Choroid plexus epithelial cell (primary cell): ENCODE data around the gene CYB5B.
"Not testable (repeated sequence)": the region's sequence is repeated elsewhere in the genome, so short reads cannot be mapped to it uniquely, and the experiment has no call there.

Experiments
- DNase-seq: peaks from one replicate; pipeline ENCODE4 v3.0.0-alpha.2; 2010; ENCODE audit warnings: low read depth
- H3K4me3 ChIP-seq: 2 replicates; pipeline ENCODE4 v1.5.1; 2011; ENCODE audit warnings: low read depth, mild to moderate bottlenecking, control low read depth, low read length, moderate library complexity
- TF ChIP-seq, protein P1 (sequence below): conservative IDR thresholded peaks from 2 replicates; pipeline ENCODE4 v1.5.1; 2011; ENCODE audit warnings: low read depth, mild to moderate bottlenecking, control low read depth, inconsistent platforms, low read length, moderate library complexity

The CYB5B gene

GRCh38 chr16:69435977-69436820 lies 11.8 kb downstream of the CYB5B start:
- no peak for DNase-seq
- TF ChIP-seq, protein P1, sequence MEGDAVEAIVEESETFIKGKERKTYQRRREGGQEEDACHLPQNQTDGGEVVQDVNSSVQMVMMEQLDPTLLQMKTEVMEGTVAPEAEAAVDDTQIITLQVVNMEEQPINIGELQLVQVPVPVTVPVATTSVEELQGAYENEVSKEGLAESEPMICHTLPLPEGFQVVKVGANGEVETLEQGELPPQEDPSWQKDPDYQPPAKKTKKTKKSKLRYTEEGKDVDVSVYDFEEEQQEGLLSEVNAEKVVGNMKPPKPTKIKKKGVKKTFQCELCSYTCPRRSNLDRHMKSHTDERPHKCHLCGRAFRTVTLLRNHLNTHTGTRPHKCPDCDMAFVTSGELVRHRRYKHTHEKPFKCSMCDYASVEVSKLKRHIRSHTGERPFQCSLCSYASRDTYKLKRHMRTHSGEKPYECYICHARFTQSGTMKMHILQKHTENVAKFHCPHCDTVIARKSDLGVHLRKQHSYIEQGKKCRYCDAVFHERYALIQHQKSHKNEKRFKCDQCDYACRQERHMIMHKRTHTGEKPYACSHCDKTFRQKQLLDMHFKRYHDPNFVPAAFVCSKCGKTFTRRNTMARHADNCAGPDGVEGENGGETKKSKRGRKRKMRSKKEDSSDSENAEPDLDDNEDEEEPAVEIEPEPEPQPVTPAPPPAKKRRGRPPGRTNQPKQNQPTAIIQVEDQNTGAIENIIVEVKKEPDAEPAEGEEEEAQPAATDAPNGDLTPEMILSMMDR = no peak
- no peak overlapping the region for H3K4me3 ChIP-seq

- DNase-seq = no peak
- H3K4me3 ChIP-seq = no peak overlapping the region
- TF ChIP-seq, protein P1 = no peak
Measured at GRCh38 chr16:69436896-69437295, 12.5 kb downstream of the CYB5B start.

GRCh38 chr16:69438465-69438864 lies 14.0 kb downstream of the CYB5B start:
- no peak for DNase-seq
- TF ChIP-seq, protein P1 = no peak
- no peak overlapping the region for H3K4me3 ChIP-seq

- no peak overlapping the region for H3K4me3 ChIP-seq
- TF ChIP-seq, protein P1 = no peak
- peak; percentile 8 for DNase-seq
Measured at GRCh38 chr16:69440250-69440649, 15.8 kb downstream of the CYB5B start.

DNA sequence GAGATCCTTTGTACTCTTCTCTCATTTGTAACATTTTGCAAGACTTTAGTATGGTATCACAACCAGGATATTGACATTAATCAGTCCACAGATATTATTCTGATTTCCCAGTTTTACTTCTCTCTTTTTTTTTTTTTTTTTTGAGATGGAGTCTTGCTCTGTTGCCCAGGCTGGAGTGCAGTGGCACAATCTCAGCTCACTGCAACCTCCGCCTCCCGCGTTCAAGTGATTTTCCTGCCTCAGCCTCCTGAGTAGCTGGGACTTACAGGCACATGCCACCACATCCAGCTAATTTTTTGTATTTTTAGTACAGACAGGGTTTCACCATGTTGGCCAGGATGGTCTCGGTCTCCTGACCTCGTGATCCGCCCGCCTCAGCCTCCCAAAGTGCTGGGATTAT lies 16.6 kb downstream of the CYB5B start:
- H3K4me3 ChIP-seq, DNase-seq: not testable (repeated sequence)

DNA sequence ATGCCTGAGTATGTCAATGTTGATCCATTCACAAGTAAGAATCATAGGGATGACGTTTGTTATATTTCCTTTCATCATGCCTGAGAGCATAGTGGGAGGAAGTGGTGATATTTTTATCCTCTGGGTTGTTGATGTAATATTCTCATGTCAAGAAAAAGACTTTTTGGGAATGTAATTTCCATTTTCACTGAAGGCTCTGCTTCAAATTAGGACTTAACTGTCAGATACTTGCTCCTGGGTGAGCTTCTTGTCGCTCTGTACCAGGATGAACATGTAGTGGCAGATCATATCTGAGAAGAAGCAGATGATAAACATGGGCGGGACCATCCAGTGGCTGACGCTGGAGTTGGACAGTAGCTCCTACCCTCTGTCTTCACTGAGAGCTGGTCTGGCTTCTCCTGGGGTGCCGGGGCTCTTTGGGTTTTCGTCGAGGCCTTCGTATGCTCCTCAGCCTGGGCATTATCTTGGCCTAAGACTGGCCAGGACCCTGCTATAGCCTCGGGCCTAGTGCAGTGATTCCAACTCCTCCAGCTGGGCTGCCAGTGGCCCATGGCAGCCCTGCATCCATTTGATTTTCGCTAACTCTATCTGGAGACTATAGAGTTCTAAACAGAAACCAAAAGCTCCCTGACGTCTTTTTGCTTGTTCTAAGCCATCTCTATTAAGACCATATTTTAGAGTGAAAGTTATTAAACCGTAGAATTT lies 19.7 kb downstream of the CYB5B start:
- TF ChIP-seq, protein P1 = no peak
- peak; percentile 54 for DNase-seq
- H3K4me3 ChIP-seq = no peak overlapping the region

- TF ChIP-seq, protein P1 = no peak
- peak; percentile 43 for DNase-seq
- no peak overlapping the region for H3K4me3 ChIP-seq
Measured at GRCh38 chr16:69444873-69445517, 20.6 kb downstream of the CYB5B start.
